Measurements from ENCODE around the gene PRKCE.

The PRKCE gene

DNA sequence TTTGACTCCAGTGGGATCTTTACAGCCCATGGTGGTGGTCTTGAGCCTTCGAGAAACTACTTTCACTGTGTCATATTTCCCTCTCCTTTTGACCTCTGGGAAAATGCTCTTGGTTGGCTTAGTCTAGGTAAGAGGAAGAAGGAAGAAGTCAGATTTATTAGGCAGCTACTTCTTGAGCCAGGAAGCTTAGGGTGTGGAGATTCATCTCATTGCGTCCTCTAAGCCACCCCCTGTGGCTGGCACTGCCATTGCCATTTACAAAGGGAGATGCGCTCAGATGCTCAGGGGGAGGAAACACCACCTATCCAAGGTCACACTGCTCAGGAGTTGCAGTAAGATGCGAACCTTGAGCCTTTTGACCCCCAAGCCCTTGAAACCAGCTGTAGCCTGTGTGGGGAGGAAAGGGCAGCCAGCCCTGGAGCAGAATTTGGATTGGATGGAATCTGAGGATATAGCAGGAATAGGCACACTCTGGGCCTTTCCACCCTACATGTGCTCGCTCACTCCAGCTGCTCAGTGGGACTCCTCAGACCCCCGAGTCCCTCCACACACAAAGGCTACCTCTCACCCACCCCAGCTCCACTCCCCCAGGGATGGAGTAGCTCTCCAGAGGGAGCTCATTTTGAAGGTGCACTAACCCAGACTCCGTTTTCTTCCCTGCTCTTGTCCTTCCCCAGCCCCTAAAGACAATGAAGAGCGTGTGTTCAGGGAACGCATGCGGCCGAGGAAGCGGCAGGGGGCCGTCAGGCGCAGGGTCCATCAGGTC, 324.5 kb downstream of the PRKCE start:
- no peak for DNase-seq

- DNase-seq: no peak
Measured at GRCh38 chr2:45978302-45978859, 326.9 kb downstream of the PRKCE start.

DNA sequence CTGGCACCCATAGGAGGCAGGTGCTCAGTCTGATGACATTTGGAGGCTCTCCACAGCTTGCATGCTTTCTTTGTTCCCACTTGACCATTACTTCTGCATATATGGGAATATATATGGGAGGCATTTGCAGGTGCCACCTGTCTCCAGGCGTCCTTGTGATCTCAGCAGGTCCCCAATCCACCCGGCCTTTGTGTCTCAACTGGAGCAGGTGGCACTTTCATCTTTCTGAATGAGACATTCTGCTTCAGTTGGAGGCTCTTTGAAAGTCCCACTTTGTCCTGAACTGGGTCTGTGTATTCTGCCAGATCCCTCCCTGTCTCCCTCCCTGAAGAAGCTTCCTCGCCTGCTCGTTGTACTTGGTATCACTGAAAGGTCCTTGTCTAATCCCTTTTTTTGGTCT, 327.6 kb downstream of the PRKCE start:
- DNase-seq: no peak

DNA sequence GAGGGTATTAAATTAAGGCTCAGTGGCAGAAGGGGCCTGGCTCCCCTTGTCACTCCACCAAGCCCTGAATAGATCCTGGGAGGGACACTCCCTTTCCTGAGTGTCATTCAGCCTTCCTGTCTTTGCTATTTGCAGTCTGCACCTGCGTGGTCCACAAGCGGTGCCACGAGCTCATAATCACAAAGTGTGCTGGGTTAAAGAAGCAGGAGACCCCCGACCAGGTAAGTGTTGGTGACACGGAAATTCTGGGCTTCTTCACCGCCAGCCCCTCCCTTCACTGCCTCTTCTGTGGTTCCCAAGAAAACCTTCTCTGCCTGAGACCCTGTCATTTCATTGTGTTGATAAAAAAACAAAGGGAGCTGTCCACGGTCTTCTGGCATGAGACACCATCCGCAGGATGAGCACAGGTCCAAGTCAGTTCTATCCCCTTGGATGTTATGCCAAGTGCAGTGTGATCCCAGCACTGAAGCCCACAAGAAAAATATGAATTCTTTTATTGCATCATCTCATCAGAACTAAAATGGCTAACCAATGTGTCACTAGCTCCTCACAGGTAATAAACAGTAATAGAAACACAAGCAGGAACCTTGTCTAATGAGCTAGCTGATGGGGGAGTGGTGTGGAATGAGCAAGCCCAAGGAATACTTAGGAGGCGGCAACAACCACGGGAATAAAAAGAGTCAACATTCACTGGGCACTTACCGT, 328.8 kb downstream of the PRKCE start:
- DNase-seq: no peak

- no peak for DNase-seq
Measured at GRCh38 chr2:45981384-45981930, 330.0 kb downstream of the PRKCE start.

- no peak for DNase-seq
Measured at GRCh38 chr2:45982096-45982495, 330.6 kb downstream of the PRKCE start.

GRCh38 chr2:45983213-45983612, 331.7 kb downstream of the PRKCE start:
- DNase-seq: no peak

GRCh38 chr2:45984366-45984765, 332.9 kb downstream of the PRKCE start:
- no peak for DNase-seq

DNA sequence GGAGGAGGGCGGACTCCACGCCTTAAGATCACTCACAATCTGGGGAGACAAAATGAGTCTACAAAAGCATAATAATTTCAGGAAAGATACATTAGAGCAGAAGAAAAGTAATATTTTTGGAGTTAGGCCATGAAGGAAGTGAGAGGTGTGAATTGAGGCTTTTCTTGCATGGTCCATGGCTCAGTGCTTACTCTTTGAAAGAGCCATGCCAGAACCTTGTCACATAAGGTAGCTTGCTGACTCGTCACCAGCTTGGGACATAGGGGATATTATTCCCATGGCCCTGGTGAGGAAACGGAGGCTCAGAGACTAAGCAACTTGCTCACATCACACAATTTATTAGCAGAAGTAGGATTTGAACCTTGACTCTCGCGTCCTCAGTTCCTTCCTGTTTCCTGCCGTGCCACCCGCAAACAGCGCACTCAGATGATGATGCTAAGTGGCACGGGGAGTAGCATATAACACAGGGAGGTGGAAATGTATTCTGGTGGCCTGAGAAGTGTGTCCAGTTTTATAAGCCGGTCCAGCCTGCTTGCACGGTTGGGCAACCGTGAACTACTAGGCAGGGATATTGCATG, 333.5 kb downstream of the PRKCE start:
- no peak for DNase-seq

DNA sequence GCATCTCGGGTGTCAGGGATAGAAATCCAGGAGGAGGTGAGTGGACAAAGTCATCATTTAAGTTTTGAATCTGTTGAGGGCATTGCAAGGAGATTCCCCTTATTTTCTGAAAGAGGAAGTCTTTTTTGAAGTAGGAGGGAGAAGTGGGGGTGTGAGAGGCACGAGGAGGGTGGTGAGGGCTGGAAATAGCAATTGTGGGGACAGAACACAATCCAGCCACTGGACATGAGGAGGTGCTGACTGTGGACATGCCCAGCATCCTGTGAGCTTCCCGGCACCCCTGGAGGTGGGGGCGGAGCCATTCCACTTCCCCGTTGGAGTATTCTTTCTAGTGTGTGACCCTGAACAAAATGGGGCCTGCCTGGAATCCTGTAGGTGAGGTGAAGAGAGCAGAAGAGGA, 335.0 kb downstream of the PRKCE start:
- DNase-seq: no peak

- no peak for DNase-seq
Measured at GRCh38 chr2:45987856-45988255, 336.4 kb downstream of the PRKCE start.

- no peak for DNase-seq
Measured at GRCh38 chr2:45988879-45989278, 337.4 kb downstream of the PRKCE start.

DNA sequence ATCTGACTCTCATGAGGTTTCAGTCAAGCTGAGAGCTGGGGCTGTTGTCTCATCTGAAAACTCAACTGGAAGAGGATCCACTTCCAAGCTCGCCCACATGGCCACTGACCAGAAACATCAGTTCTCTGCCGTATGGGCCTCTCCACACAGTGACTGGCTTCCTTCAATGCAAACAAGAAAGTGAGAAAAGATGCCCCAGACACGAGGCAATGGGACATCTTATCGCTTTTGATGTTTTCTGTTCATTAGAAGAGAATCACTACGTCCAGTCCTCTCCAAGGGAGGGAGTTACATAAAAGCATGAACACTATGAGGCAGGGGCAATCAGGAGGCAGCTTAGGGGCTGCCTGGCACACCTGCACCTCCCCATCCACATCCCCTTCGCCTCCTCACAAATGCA, 338.7 kb downstream of the PRKCE start:
- no peak for DNase-seq

- no peak for DNase-seq
Measured at GRCh38 chr2:45992021-45992740, 340.7 kb downstream of the PRKCE start.

GRCh38 chr2:45992741-45993475, 341.4 kb downstream of the PRKCE start:
- DNase-seq: no peak

DNA sequence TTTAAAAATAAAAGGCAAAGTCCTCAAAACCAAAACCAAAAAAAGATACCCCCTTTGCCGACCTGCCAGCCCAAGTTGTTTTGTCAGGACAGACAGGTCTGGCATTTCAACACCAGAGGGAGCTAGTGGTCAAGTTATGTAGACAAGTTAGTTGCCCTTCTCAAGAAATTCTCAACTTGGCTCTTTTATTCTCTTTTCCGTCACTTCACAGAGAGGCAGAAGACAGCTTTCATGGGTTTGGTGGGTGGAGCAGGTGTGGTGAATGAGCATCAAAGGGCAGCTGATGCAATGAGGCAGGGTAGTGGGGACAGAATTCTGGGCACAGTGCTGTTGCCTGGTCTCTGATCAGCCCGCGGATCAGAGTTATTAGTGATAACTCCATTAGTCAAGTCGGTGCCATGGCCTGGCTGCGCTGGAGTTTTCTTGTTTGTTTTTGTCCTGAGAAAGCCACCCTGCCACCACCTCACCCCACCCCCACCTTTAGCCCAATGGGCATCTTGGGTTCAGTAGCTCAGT, 342.1 kb downstream of the PRKCE start:
- DNase-seq: no peak

DNA sequence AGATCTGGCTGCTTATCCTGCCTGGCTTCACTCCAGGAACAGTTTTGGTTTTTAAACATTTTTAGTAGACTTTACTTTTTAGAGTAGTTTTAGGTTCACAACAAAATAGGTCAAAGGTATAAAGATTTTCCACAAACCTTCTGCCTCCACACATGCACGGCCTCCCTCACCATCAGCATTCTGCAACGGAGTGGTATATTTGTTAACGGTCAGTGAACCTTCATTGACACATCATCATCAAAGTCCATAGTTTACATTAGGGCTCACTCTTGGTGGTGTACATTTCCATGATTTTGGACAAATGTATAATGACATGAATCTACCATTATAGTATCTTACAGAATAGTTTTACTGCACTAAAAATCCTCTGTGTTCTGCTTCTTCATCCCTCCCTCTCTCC, 342.6 kb downstream of the PRKCE start:
- no peak for DNase-seq

- no peak for DNase-seq
Measured at GRCh38 chr2:46000660-46001059, 349.2 kb downstream of the PRKCE start.

GRCh38 chr2:46001290-46001689, 349.8 kb downstream of the PRKCE start:
- DNase-seq: no peak

- DNase-seq: no peak
Measured at GRCh38 chr2:46001741-46002506, 350.4 kb downstream of the PRKCE start.

- DNase-seq: no peak
Measured at GRCh38 chr2:46002507-46002883, 351.0 kb downstream of the PRKCE start.
